K562 (cell line): ENCODE results near the gene METAP1D.

Experiments used
- ARNT ChIP-seq, 2 experiments: fragments of 450-650 bp; IDR thresholded peaks; 2 replicates each; pipeline ENCODE4 v1.6.1; 2016; ENCODE audit warnings: mild to moderate bottlenecking in 1 of 2
- ATF4 ChIP-seq: fragments of 450-650 bp; formaldehyde crosslinking; IDR thresholded peaks from 2 replicates; pipeline ENCODE4 v1.4.0; 2022; ENCODE audit warnings: mild to moderate bottlenecking, moderate library complexity
- MLLT1 ChIP-seq, 2 experiments: fragments of 450-650 bp; IDR thresholded peaks; 2 replicates each; pipeline ENCODE4 v1.6.1; 2016
- NFATC3 ChIP-seq: fragments of 450-650 bp; IDR thresholded peaks from 2 replicates; pipeline ENCODE4 v1.6.1; 2017; ENCODE audit warnings: mild to moderate bottlenecking
- POLR2A ChIP-seq: fragments of 450-650 bp; conservative IDR thresholded peaks from 2 replicates; pipeline ENCODE4 v1.6.1; 2016
- TCF7L2 ChIP-seq: fragments of 150-350 bp; IDR thresholded peaks from 2 replicates; pipeline ENCODE4 v1.6.1; 2016; ENCODE audit warnings: low read depth, mild to moderate bottlenecking, low read length, moderate library complexity
- THRA ChIP-seq: fragments of 450-650 bp; IDR thresholded peaks from 2 replicates; pipeline ENCODE4 v1.6.1; 2017; ENCODE audit warnings: mild to moderate bottlenecking, moderate library complexity

- no peak for TF ChIP-seq POLR2A
- no peak for TF ChIP-seq ATF4 (CRISPR knock-in tag)
- no peak for TF ChIP-seq THRA
- TF ChIP-seq ARNT (IDR thresholded peaks at IDR 0.05) = no peak
- no peak for TF ChIP-seq MLLT1 (IDR thresholded peaks at IDR 0.05)
- TF ChIP-seq NFATC3 = no peak
- TF ChIP-seq TCF7L2 = no peak
These were observed 50.8 kb downstream of the METAP1D start for GRCh38 chr2:172050479-172051125.
